ENCODE results near the gene MITF. TPM values are rescaled to one million over a fixed set of nuclear protein-coding genes. Genes with fewer than 3 reads are reported as not detected.

Gene MITF
- total and polyA plus RNA-seq, 2 donors (not counting 1 experiment from before 2014, with no cell fraction given) = 0.10 TPM; not detected in 1

GRCh38 chr3:69930564-69930963 is 191.3 kb downstream of the MITF start:
- POLR2A ChIA-PET = no interaction called here
- H3K4me3 ChIP-seq (ENCODE audit: control extremely low read depth in 1 of 5, extremely low read depth in 1 of 5, insufficient read depth in 1 of 5, low read depth in 2 of 5, low read length in 4 of 5) = no peak overlapping the region
- H3K9me3 ChIP-seq (ENCODE audit: control extremely low read depth in 1 of 3, control insufficient read depth in 2 of 3, insufficient read depth in 1 of 3, low read length in 2 of 3) = no peaks in the 10 kb centered on the region
- no peaks in the 10 kb centered on the region for H3K36me3 ChIP-seq (replicated peaks in 1 of 2; ENCODE audit: control extremely low read depth in 1 of 2, control insufficient read depth in 1 of 2, extremely low read depth in 1 of 2, insufficient read depth in 2 of 2, low read length in 1 of 2)
- no peaks in the 10 kb centered on the region for H3K79me2 ChIP-seq (ENCODE audit: control insufficient read depth, insufficient read depth, low read length)
- WGBS (ENCODE audit: insufficient coverage) = 92% methylated on average over 2 of the region's 2 CpGs
- Mint-ChIP-seq H3K4me1 (no peaks in the 10 kb centered on the region), H3K27me3 (peaks cover 7% of the 10 kb centered on the region), H3K9me3 (ENCODE audit: insufficient read depth) (no peaks in the 10 kb centered on the region), H3K27ac (no peak overlapping the region), H3K4me3 (no peak overlapping the region)
- ATAC-seq (ENCODE audit: low read depth) (no peak), DNase-seq (no peak)
- intact Hi-C loops (cut with micrococcal nuclease) = no loop called here
- no peak overlapping the region for H2AFZ ChIP-seq (ENCODE audit: insufficient read depth, low read depth, low read length, poor library complexity, severe bottlenecking)
- H3K27ac ChIP-seq (ENCODE audit: low read length in 2 of 2) = no peak overlapping the region
- no peaks in the 10 kb centered on the region for H4K20me1 ChIP-seq (ENCODE audit: control insufficient read depth, insufficient read depth, low read length, poor library complexity, severe bottlenecking)
- CTCF ChIA-PET = no interaction called here
- no peaks in the 10 kb centered on the region for H3K4me1 ChIP-seq (ENCODE audit: control insufficient read depth in 2 of 2, insufficient read depth in 2 of 2, low read length in 2 of 2)
- H3K4me2 ChIP-seq (replicated peaks; ENCODE audit: low read depth, low read length, poor library complexity, severe bottlenecking) = no peak overlapping the region
- H3K9ac ChIP-seq (ENCODE audit: low read length) = no peak overlapping the region
- TF ChIP-seq CTCF (IDR thresholded peaks at IDR 0.05) (no peak), EZH2 (IDR thresholded peaks at IDR 0.05; ENCODE audit: borderline replicate concordance, insufficient read depth, low read depth, low read length, poor library complexity, severe bottlenecking) (no peak)
- H3K27me3 ChIP-seq (replicated peaks in 1 of 4; ENCODE audit: control extremely low read depth in 1 of 4, control insufficient read depth in 3 of 4, insufficient read depth in 4 of 4, low read length in 3 of 4) = no peaks in the 10 kb centered on the region

- ChIA-PET CTCF (no interaction called here), POLR2A (no interaction called here)
- Mint-ChIP-seq H3K27me3 (peaks cover 4% of the 10 kb centered on the region), H3K9me3 (ENCODE audit: insufficient read depth) (no peaks in the 10 kb centered on the region), H3K4me3 (no peak overlapping the region), H3K4me1 (no peaks in the 10 kb centered on the region), H3K27ac (no peak overlapping the region)
- H3K4me1 ChIP-seq (ENCODE audit: control insufficient read depth in 2 of 2, insufficient read depth in 2 of 2, low read length in 2 of 2) = no peaks in the 10 kb centered on the region
- WGBS (ENCODE audit: insufficient coverage) = no CpG with 5 or more reads among the region's 2 CpGs
- H3K27me3 ChIP-seq (replicated peaks in 1 of 4; ENCODE audit: control extremely low read depth in 1 of 4, control insufficient read depth in 3 of 4, insufficient read depth in 4 of 4, low read length in 3 of 4) = no peaks in the 10 kb centered on the region
- H4K20me1 ChIP-seq (ENCODE audit: control insufficient read depth, insufficient read depth, low read length, poor library complexity, severe bottlenecking) = no peaks in the 10 kb centered on the region
- ATAC-seq (ENCODE audit: low read depth) (no peak), DNase-seq (no peak)
- no peak overlapping the region for H3K4me2 ChIP-seq (replicated peaks; ENCODE audit: low read depth, low read length, poor library complexity, severe bottlenecking)
- no peaks in the 10 kb centered on the region for H3K79me2 ChIP-seq (ENCODE audit: control insufficient read depth, insufficient read depth, low read length)
- intact Hi-C loops (cut with micrococcal nuclease) = no loop called here
- H3K9ac ChIP-seq (ENCODE audit: low read length) = no peak overlapping the region
- H3K9me3 ChIP-seq (ENCODE audit: control extremely low read depth in 1 of 3, control insufficient read depth in 2 of 3, insufficient read depth in 1 of 3, low read length in 2 of 3) = no peaks in the 10 kb centered on the region
- H2AFZ ChIP-seq (ENCODE audit: insufficient read depth, low read depth, low read length, poor library complexity, severe bottlenecking) = no peak overlapping the region
- no peaks in the 10 kb centered on the region for H3K36me3 ChIP-seq (replicated peaks in 1 of 2; ENCODE audit: control extremely low read depth in 1 of 2, control insufficient read depth in 1 of 2, extremely low read depth in 1 of 2, insufficient read depth in 2 of 2, low read length in 1 of 2)
- TF ChIP-seq EZH2 (IDR thresholded peaks at IDR 0.05; ENCODE audit: borderline replicate concordance, insufficient read depth, low read depth, low read length, poor library complexity, severe bottlenecking) = no peak
- no peak for TF ChIP-seq CTCF (IDR thresholded peaks at IDR 0.05)
- no peak overlapping the region for H3K27ac ChIP-seq (ENCODE audit: low read length in 2 of 2)
- H3K4me3 ChIP-seq (ENCODE audit: control extremely low read depth in 1 of 5, extremely low read depth in 1 of 5, insufficient read depth in 1 of 5, low read depth in 2 of 5, low read length in 4 of 5) = no peak overlapping the region
Measured at GRCh38 chr3:69932087-69932486, 192.8 kb downstream of the MITF start.
